ENCODE measurements around the gene PDLIM1.
A peak's percentile ranks its signal among the peaks of the same experiment; 100 is the strongest.

Gene PDLIM1, protein sequence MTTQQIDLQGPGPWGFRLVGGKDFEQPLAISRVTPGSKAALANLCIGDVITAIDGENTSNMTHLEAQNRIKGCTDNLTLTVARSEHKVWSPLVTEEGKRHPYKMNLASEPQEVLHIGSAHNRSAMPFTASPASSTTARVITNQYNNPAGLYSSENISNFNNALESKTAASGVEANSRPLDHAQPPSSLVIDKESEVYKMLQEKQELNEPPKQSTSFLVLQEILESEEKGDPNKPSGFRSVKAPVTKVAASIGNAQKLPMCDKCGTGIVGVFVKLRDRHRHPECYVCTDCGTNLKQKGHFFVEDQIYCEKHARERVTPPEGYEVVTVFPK

GRCh38 chr10:95290461-95291364, at the start of gene PDLIM1:
PDLIM1 (minus strand) TSS chr10:95291003; CDS start chr10:95290915, 88 bp downstream.
- peak; percentile 24 to 78 (median 66) for DNase-seq

GRCh38 chr10:95339863-95340262, 49.1 kb upstream of the PDLIM1 start:
- DNase-seq: no peak

GRCh38 chr10:95337423-95338160, 46.8 kb upstream of the PDLIM1 start:
- DNase-seq: no peak

GRCh38 chr10:95336702-95337101, 45.9 kb upstream of the PDLIM1 start:
- DNase-seq: no peak

- DNase-seq: no peak
Observed at GRCh38 chr10:95335933-95336699, 45.3 kb upstream of the PDLIM1 start.

DNA sequence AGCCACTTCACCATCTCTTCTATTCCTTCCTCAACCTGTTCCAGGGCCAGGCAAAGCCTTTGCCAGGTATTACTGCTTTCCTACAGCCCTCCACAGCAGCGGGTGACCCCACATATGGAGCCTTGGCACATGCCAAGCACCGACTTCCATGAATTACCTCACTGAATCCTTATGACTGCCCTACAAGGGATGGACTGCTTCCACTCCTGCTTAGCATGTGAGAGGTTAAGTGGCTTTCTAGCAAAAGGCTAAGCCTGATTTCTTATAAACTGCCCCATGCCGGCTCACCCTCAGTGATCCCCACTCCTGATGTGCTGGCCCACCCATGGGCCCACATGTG, 44.0 kb upstream of the PDLIM1 start:
- no peak for DNase-seq

GRCh38 chr10:95333997-95334804, 43.4 kb upstream of the PDLIM1 start:
- DNase-seq: no peak

DNA sequence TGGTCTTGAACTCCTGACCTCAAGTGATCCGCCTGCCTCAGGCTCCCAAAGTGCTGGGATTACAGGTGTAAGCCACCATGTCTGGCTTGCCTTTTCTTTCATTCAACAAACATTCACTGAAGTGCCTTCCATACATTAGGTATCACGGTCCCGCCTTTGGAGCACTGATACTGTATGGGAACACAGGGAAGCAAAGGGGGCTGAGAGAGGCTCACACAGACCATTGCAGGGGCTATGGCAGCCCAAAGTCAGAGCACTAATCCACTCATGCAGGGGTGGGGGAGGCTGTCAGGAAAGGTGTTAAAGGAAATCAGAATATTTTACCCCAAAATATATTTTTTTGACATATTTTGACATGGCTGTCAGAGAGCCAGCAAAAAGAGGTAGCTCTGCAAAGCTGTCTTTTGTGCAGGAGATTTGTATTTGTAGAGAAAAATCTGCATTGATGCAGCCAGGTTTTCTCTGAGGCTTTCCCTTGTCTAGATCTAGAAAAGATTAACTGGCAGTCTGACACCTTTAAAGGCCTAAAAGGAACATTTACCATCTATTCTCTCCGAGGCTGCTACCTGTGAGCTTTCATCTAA, 42.0 kb upstream of the PDLIM1 start:
- DNase-seq: no peak

- no peak for DNase-seq
Observed at GRCh38 chr10:95331596-95332130, 40.9 kb upstream of the PDLIM1 start.

DNA sequence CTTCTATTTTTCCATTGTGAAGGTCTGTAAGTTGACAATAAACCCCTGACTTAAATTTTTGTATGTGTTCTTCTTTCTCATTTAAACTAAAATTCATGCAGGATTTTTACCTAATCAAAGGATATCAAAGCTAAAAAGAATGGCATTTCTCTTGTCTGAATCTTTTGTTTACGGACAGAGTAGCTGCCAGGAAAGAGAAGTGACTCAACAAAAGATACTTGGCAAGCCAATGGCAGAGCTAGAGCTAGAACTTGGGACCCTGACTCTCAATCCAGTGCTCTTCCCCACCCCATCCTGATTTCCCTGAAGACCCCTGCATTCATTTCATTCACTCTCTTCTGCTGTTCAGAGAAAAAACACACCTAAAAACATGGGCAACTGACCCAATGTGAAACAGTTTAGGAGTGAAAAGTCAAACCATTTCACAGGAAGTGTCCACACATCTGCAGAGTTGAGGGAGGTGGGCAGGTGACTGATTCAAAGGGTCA, 40.2 kb upstream of the PDLIM1 start:
- DNase-seq: no peak

DNA sequence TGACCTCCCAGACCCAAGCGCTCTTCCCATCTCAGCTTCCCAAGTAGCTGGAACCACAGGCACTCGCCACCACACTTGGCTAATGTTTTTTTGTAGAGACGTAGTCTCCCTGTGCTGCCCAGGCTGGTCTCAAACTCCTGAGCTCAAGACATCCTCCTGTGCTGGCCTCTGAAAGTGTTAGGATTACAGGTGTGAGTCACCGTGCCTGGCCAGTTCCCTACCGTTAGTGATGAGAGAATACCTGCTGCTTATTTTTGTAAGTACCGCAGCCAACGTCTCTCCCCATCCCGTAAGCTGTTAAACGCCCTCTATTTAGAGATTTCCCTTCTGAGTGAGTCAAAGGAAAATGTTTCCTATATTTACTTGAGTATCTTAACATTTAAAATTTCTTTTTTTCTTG, 38.5 kb upstream of the PDLIM1 start:
- no peak for DNase-seq

GRCh38 chr10:95328013-95328412, 37.2 kb upstream of the PDLIM1 start:
- DNase-seq: no peak

- DNase-seq: no peak
Observed at GRCh38 chr10:95327367-95327766, 36.6 kb upstream of the PDLIM1 start.

GRCh38 chr10:95326396-95326795, 35.6 kb upstream of the PDLIM1 start:
- DNase-seq: no peak

DNA sequence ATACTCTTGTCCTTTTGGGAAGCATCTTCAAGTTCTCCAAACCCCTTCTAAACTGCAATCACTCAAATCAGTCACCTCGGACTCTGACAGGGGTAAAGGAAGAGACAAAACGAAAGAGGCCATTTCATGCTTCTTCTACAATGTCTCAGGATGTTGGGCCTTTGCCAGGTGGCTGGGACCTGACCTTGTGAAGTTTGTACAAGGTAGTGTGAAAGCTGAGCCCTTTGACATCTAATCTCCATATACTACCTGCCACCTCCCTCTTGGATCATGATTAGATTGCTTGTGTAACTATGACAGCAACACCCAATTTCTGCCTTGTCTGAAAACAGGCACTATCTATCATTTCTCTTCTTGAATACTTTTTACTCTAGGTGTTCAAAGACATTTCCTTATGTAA, 35.1 kb upstream of the PDLIM1 start:
- no peak for DNase-seq

GRCh38 chr10:95324436-95325268, 33.8 kb upstream of the PDLIM1 start:
- no peak for DNase-seq

GRCh38 chr10:95321554-95322301, 30.9 kb upstream of the PDLIM1 start:
- no peak for DNase-seq

GRCh38 chr10:95319239-95319638, 28.4 kb upstream of the PDLIM1 start:
- no peak for DNase-seq

DNA sequence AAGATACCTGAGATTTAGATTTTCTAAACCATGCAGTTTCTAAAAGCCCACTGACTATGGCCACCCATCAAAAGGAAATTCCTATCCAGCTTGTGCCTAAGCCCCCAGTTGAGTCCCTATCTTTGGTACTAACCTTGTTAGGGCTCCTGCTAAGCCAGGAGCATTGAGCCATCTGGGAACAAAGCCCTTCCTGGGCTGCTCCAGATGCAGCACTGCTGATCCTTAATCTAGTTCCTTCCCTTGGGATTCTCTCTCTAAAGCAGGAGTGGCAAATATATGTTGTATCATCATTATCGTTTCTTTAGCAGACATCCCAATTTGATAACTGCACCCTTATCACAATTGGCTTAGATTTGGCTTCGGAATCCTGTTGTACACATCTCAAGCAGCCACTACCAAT, 24.7 kb upstream of the PDLIM1 start:
- DNase-seq: no peak
